Pons (tissue), 1 donor: Measurements from ENCODE around the gene UBP1.
"Not testable (repeated sequence)": the region's sequence is repeated elsewhere in the genome, so short reads cannot be mapped to it uniquely, and the experiment has no call there.

Source experiments
- DNase-seq: peaks from one replicate; pipeline ENCODE4 v3.0.0-alpha.2; 2016; ENCODE audit warnings: low spot score

The UBP1 gene

GRCh38 chr3:33433843-33434242 is 6.4 kb downstream of the UBP1 start:
- DNase-seq = no peak

DNA sequence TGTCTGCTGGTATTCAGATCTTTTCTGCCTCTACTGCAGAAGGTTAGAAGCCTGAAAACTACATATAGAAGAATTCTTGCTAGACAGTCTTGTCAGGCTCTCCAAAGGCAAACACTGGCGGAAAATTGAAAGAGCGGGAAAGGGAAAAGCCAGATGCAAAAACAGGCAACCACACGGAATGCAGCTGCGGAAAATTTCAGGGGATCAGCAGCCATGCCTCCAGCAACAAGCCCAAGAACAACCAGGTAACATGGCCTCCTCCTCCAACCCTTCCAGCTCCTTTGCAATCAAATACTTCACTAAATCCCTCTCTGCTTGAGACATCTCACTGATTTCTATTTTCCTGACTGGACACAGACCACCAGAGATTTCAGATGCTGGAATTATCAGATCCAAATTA is 9.6 kb downstream of the UBP1 start:
- DNase-seq = no peak

DNA sequence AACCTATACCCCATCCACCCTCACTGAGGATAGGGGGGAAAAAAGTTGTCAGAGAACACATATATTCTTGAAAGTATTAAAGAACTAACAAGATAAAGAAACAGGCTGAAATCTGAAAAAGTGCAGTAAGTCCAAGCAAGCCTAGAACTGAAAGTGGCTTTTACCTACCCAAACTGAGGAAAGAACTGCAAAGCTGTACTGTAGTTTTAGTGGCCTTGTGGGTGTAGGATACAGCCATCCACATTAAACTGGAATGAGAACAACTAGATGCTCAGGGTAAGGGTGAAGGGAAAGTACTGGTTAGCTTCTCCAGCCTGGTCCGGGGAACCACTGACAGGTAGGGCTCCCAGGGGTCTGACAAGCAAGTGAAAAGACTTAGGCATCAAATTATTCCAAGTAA is 10.1 kb downstream of the UBP1 start:
- no peak for DNase-seq

- DNase-seq = not testable (repeated sequence)
These were observed 10.9 kb downstream of the UBP1 start for GRCh38 chr3:33429306-33429705.

DNA sequence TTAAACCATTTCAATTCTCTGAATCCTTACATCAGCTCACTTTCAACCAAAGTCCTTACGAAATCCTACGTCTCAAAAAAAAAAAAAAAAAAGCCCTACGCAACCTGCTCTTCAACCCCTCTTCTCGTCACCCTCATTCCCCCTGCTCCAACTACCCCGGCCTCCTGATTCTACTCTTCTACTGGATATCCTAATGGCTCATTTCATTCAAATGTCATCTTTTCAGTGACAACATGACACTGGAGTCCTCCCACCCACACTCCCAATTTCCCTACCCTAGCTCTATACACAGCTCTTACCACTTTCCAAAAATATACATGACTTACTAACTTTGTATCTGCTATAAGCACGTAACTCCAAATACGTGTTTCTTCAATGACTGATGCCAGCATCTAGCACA is 11.5 kb downstream of the UBP1 start:
- DNase-seq = no peak

- DNase-seq = no peak
These were observed 13.4 kb downstream of the UBP1 start for GRCh38 chr3:33426630-33427317.

- DNase-seq = no peak
These were observed 14.1 kb downstream of the UBP1 start for GRCh38 chr3:33426068-33426467.

- no peak for DNase-seq
These were observed 14.8 kb downstream of the UBP1 start for GRCh38 chr3:33425453-33425852.

DNA sequence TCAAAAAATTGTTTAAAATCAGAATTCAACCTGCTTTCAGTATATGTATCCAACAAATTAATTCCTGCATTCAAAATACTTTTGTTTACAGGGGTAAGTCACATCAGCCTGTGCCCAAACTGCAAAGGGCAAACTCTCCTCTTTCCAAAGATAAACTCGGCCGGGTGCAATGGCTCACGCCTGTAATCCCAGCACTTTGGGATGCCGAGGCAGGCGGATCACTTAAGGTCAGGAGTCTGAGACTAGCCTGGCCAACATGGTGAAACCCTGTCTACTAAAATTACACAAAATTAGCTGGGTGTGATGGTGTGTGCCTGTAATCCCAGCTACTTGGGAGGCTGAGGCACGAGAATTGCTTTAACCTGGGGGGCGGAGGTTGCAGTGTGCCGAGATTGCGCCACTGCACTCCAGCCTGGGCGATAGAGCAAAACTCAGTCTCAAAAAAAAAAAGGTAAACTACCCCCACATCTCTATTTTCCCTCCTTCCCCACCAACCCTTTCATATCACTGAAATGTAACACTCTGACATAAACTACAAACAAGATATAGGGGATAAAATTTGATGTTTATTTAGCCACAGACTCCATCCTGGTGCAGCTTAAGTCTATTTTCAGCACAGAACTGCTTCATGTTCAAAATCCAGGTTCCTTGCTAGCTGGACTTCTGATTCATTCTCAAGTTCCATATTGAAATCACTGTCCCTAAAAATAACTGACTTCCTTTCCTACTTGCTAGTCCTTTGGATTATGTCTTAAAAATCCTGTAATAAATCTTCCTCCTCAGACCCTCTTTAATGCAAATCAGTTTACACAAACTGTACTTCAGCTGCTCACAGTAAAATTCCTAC is 15.4 kb downstream of the UBP1 start:
- no peak for DNase-seq

DNA sequence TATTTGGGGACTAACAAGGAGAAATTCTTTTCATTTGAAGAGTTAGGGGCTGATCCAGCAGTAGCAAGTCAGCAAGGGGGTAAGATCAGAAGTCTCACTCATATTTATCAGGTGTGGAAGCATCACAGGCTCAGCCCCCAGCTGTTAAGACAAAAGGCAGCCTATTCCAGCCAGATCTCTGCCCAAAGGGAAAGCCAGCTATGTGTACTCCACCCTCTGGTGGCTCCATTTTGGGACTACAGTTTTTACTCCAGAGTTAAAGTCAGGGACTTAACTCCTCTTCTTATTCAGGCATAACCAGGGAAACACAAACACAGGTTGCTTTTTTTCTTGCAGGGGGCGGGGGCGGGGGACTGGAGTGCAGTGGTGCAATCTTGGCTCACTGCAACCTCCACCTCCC is 19.2 kb downstream of the UBP1 start:
- DNase-seq = no peak

DNA sequence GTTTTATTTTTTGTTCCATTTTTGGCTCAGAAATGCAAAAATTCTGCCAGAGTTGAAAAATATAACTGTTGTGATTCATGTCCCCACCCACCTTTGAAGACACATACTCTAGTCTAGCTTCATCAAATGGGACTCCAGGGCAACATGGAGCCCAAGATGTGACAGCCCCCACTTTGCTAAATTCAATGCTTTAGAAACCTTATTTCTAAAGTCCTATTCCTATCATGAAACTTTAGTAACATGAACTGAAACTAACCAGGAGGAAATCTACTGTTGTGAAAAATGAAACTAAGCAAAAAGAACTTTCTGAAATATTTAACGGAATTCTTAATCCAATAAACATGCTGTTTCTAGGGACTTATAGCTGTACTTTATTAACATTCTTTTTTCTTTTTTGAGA is 20.3 kb downstream of the UBP1 start:
- no peak for DNase-seq

- DNase-seq = no peak
These were observed 23.0 kb downstream of the UBP1 start for GRCh38 chr3:33417066-33417673.

- not testable (repeated sequence) for DNase-seq
These were observed 29.4 kb downstream of the UBP1 start for GRCh38 chr3:33410816-33411215.

DNA sequence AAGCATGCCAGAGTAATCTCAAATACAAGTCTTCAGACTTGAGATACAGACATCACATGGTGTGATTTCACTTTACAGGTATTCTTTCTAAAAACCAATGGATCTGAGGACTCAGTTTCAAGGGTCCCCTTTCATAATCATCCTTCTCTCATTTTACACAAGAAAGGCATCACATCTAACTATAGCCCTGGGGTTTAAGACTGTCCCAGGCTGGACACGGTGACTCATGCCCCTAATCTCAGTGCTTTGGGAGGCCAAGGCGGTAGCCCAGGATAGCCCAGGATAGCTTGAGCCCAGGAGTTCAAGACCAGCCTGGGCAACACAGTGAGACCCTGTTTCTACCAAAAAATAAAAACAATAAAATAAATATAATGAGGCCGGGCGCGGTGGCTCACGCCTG is 36.4 kb downstream of the UBP1 start:
- DNase-seq = no peak

- DNase-seq = no peak
These were observed 37.3 kb downstream of the UBP1 start for GRCh38 chr3:33402936-33403335.

- no peak for DNase-seq
These were observed 38.4 kb downstream of the UBP1 start for GRCh38 chr3:33401781-33402180.

DNA sequence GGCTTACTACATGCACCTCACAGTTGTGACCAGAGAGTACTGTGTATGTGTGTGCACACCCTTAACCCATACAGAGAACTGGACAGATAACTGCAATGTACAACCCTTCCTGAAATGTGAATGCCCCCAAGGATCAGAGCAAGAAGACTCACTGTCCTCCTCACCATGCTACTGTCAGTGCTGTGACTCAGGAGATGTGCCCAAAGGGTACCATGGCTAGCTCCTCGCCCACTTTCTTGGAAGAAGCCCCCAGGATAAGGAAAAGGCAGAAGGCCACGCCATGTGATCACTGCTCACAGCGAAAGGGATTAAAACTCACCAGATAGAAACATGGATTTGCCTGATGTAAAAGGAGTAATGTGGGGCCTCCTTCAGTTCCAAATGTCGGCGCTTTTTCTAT is 41.8 kb downstream of the UBP1 start:
- DNase-seq = no peak

DNA sequence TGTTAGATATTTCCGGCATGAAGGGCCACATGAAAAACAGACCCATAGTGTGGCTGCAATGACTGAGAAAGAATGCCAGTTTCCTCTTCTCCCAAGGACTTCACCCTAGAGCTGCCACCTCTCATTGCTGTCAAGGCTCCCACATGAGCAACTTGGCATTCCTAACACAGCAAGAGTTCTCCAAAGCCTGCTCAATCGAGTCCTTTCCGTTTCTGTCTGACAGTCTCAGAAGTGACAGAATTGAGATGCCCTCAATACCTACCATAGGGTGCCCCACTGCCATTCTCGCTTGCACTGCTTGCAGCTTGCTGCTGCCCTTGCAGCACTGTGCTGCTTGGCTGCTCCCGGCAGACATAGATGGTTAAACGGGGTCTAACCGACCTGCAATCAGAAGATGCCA is 44.3 kb downstream of the UBP1 start:
- no peak for DNase-seq

DNA sequence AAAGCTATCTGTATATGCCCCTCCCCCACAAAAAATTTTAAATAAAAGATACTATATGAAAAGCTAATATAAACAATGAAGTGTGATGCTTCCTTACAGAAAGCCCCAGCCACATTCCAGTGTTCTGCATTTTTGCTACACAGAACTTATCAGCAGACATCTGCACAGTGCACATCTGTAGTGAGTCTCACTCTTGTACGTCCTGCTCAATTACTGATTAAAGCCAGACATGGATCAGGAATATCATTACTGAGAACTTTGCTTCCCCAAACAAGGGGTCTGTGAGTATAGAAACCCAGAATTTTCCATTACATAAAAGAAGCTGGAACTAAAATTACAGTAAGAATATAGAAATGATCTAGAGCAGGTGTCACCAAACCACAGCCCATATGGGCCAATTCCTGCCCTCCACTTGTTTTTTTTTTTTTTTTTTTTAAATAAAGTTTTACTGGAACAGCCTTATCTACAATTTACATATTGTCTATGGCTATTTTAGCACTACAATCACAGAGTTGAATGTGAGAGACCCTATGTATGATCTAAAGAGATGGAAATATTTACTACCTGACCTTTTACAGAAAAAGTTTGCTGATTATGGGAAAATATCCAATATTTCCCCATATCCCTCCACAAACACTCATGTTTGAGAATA is 45.7 kb downstream of the UBP1 start:
- no peak for DNase-seq

DNA sequence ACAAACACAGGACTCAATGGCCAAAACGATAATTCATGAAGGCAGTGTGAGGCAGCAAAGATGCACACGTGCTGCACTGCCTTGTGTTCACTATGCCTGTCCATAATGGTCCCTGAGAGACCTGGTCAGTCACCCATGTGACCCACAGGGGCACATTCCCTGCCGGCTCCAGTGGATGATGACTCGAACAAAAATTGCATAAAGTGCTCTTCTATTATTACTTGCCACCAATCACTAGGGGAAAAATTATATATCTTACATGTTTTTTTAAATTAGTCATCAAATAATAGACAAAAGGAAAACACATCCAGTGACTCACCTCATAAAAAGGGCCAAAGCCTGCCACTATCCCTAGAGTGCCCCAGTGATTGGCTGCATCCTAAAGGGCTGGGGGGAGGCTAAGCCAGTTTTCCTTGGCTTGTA is 47.5 kb downstream of the UBP1 start:
- DNase-seq = no peak

- DNase-seq = no peak
These were observed 48.1 kb downstream of the UBP1 start for GRCh38 chr3:33392144-33392543.

- no peak for DNase-seq
These were observed 48.8 kb downstream of the UBP1 start for GRCh38 chr3:33391255-33391995.
